Measurements from ENCODE around the gene FAM219B.
A peak's percentile ranks its signal among the peaks of the same experiment; 100 is the strongest.
"Not testable (repeated sequence)": the region's sequence is repeated elsewhere in the genome, so short reads cannot be mapped to it uniquely, and the experiment has no call there.

FAM219B gene, protein sequence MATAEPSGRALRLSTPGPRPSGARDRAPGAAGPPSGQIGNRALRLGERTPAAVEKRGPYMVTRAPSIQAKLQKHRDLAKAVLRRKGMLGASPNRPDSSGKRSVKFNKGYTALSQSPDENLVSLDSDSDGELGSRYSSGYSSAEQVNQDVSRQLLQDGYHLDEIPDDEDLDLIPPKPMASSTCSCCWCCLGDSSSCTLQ

GRCh38 chr15:74906450-74907162 lies at the start of gene FAM219B:
FAM219B (minus strand) TSS chr15:74906851; CDS start chr15:74906800, 51 bp downstream.
- ATAC-seq: peak; percentile 96

DNA sequence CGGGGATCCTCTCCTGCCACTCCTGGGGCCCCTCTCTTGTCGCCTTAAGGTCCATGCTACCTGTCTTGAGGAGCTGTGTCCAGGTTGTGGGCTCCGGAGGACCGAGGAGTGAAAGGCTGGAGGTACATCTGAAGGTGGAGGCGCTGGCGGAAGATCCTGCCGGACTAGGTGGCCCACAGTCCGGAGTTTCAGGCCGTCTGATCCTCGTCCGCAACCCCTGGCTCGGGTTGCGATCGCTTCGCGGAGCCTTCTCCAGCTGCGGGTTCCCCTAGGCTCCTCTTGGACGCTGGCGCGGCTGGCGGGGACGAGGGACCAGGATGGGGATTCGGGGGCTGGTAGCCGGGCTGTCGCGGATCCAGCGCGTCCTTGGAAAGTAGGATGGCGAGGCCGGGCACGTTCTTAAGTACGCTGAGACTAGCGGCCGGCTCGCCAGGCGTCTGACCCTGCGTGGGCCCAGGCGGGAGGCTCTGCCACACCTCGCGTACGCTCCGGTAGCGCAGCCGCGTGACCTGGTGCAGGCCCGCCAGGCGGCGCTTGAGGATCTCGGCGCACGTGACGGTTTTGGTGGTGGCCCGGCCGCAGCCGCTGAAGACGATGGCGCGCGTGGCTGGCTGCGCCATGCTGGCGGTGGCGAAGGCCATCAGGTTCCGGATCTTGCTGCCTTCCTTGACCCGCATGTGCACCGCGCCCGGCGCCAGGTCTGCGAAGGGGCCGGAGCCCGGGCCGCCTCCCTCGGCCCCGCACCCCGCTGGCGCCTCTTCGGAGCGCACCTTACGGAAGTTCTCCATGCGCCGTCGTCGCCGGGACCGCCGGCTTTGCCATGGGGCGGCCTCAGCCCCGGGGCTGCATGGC lies 49.4 kb upstream of the FAM219B start:
- peaks cover 52% of the 10 kb centered on the region for H3K27me3 Mint-ChIP-seq
- H3K4me1 Mint-ChIP-seq: peaks cover 39% of the 10 kb centered on the region
- H3K9me3 Mint-ChIP-seq: no peaks in the 10 kb centered on the region
- H3K27ac Mint-ChIP-seq: no peak overlapping the region
- no peaks in the 10 kb centered on the region for H3K36me3 Mint-ChIP-seq
- peak overlapping the region; percentile 60 for H3K4me3 Mint-ChIP-seq
- peak; percentile 74 for ATAC-seq

More at GRCh38 chr15:74906450-74907162, at the start of gene FAM219B:
- peaks cover 38% of the 10 kb centered on the region for H3K4me1 Mint-ChIP-seq
- peak within 1 kb of the TSS; percentile 96 for H3K4me3 Mint-ChIP-seq
- H3K9me3 Mint-ChIP-seq: no peaks in the 10 kb centered on the region
- peaks cover 22% of the 10 kb centered on the region for H3K36me3 Mint-ChIP-seq
- H3K27ac Mint-ChIP-seq: peak within 1 kb of the TSS; percentile 99
- H3K27me3 Mint-ChIP-seq: no peaks in the 10 kb centered on the region

GRCh38 chr15:74955017-74955416 lies 48.4 kb upstream of the FAM219B start:
- Mint-ChIP-seq H3K36me3 (no peaks in the 10 kb centered on the region), H3K27ac (no peak overlapping the region), H3K9me3 (no peaks in the 10 kb centered on the region), H3K4me1 (peaks cover 39% of the 10 kb centered on the region), H3K4me3 (peak overlapping the region; percentile 10), H3K27me3 (peaks cover 44% of the 10 kb centered on the region)
- ATAC-seq: no peak

DNA sequence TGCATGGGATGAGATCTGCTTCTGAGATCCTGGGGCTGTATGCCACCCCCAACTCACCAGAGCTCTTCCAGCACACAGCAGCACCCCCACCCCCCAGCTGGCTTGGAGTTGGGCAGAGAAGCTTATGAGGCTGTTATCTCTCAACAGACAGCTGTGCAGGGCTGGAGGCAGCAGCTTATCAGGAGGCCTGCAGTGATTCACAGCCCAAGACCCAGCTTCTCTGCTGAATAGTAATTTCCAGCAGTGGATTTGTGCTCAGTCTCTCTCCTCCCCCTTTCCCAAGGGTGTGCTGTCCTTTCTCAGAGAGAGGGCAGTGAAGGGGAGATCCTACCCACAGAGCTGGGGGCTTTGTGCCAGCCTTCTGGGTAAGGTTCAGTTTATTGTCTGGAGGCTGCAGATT lies 47.9 kb upstream of the FAM219B start:
- ATAC-seq: no peak
- Mint-ChIP-seq H3K36me3 (no peaks in the 10 kb centered on the region), H3K27ac (no peak overlapping the region), H3K27me3 (peaks cover 39% of the 10 kb centered on the region), H3K4me1 (peaks cover 36% of the 10 kb centered on the region), H3K4me3 (no peak overlapping the region), H3K9me3 (no peaks in the 10 kb centered on the region)

DNA sequence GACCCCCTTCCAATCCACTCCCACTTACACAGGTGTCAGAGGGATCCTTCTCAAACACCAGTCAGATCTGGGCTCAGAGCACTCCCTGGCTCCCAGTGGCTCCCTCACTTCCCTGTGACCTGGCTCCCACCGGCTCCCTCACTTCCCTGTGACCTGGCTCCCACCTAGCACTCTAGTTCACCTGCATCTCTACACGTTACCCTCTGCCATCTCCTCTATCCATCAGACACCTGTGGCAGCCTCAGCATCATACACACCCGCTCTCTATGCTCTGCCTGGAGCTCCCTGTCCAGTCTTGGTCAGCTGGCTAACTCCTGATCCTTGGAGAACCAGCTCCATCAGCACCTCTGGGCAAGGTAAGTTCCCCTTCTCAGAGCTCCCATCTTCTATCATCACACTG lies 44.4 kb upstream of the FAM219B start:
- H3K27me3 Mint-ChIP-seq: peaks cover 12% of the 10 kb centered on the region
- peaks cover 13% of the 10 kb centered on the region for H3K4me1 Mint-ChIP-seq
- ATAC-seq: no peak
- H3K27ac Mint-ChIP-seq: no peak overlapping the region
- no peaks in the 10 kb centered on the region for H3K9me3 Mint-ChIP-seq
- H3K36me3 Mint-ChIP-seq: no peaks in the 10 kb centered on the region
- no peak overlapping the region for H3K4me3 Mint-ChIP-seq

GRCh38 chr15:74950078-74950908 lies 43.6 kb upstream of the FAM219B start:
- Mint-ChIP-seq H3K4me1 (peaks cover 6% of the 10 kb centered on the region), H3K27ac (no peak overlapping the region)
- peak; percentile 75 for ATAC-seq

GRCh38 chr15:74937590-74938371 lies 31.1 kb upstream of the FAM219B start, which contains the start of gene COX5A:
COX5A (minus strand) TSS chr15:74938073; CDS start chr15:74938014, 59 bp downstream.
- peak within 1 kb of the TSS; percentile 88 for H3K4me3 Mint-ChIP-seq
- no peaks in the 10 kb centered on the region for H3K27me3 Mint-ChIP-seq
- peaks cover 28% of the 10 kb centered on the region for H3K4me1 Mint-ChIP-seq
- peak; percentile 98 for ATAC-seq
- H3K27ac Mint-ChIP-seq: peak within 1 kb of the TSS; percentile 88
- peaks cover 5% of the 10 kb centered on the region for H3K36me3 Mint-ChIP-seq
- H3K9me3 Mint-ChIP-seq: no peaks in the 10 kb centered on the region

More at GRCh38 chr15:74950078-74950908, 43.6 kb upstream of the FAM219B start:
- no peaks in the 10 kb centered on the region for H3K36me3 Mint-ChIP-seq
- no peaks in the 10 kb centered on the region for H3K9me3 Mint-ChIP-seq
- no peak overlapping the region for H3K4me3 Mint-ChIP-seq
- H3K27me3 Mint-ChIP-seq: peaks cover 7% of the 10 kb centered on the region

- H3K27ac Mint-ChIP-seq: peak overlapping the region; percentile 88
- peaks cover 28% of the 10 kb centered on the region for H3K4me1 Mint-ChIP-seq
- H3K9me3 Mint-ChIP-seq: no peaks in the 10 kb centered on the region
- no peaks in the 10 kb centered on the region for H3K27me3 Mint-ChIP-seq
- H3K4me3 Mint-ChIP-seq: peak overlapping the region; percentile 88
- H3K36me3 Mint-ChIP-seq: peaks cover 5% of the 10 kb centered on the region
- no peak for ATAC-seq
Observed at GRCh38 chr15:74937272-74937589, 30.6 kb upstream of the FAM219B start.

- peaks cover 28% of the 10 kb centered on the region for H3K4me1 Mint-ChIP-seq
- not testable (repeated sequence) for H3K27me3 Mint-ChIP-seq, ATAC-seq, H3K9me3 Mint-ChIP-seq
- peaks cover 12% of the 10 kb centered on the region for H3K36me3 Mint-ChIP-seq
- H3K4me3 Mint-ChIP-seq: peak overlapping the region; percentile 33
- peak overlapping the region; percentile 47 for H3K27ac Mint-ChIP-seq
Observed at GRCh38 chr15:74935193-74935592, 28.5 kb upstream of the FAM219B start.

DNA sequence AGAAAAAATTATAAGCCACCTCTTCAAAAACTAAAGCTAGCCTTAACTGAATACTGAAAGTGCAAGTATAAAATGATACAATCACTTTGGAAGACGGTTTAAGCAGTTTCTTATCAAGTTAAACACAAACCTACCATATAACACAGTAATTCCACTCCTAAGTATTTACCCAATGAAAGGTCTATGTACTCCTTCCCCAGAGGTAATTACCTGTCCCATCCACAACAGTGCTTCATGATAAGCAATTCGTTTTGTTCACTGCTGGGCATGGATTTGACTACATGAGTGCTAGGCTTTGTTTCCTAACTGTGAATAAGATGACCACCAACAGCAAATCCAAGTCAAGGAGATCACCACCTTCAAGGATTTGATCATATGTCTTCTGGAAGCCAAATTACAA lies 26.9 kb upstream of the FAM219B start:
- Mint-ChIP-seq H3K27ac (no peak overlapping the region), H3K4me3 (no peak overlapping the region), H3K36me3 (peaks cover 12% of the 10 kb centered on the region), H3K4me1 (peaks cover 28% of the 10 kb centered on the region), H3K27me3 (no peaks in the 10 kb centered on the region), H3K9me3 (no peaks in the 10 kb centered on the region)
- ATAC-seq: no peak

GRCh38 chr15:74928771-74929198 lies 22.1 kb upstream of the FAM219B start:
- no peaks in the 10 kb centered on the region for H3K9me3 Mint-ChIP-seq
- no peak for ATAC-seq
- H3K4me3 Mint-ChIP-seq: no peak overlapping the region
- H3K4me1 Mint-ChIP-seq: peaks cover 6% of the 10 kb centered on the region
- H3K27me3 Mint-ChIP-seq: no peaks in the 10 kb centered on the region
- H3K27ac Mint-ChIP-seq: no peak overlapping the region
- peaks cover 13% of the 10 kb centered on the region for H3K36me3 Mint-ChIP-seq

- no peaks in the 10 kb centered on the region for H3K9me3 Mint-ChIP-seq
- no peaks in the 10 kb centered on the region for H3K27me3 Mint-ChIP-seq
- H3K4me3 Mint-ChIP-seq: no peak overlapping the region
- no peak for ATAC-seq
- H3K36me3 Mint-ChIP-seq: peaks cover 34% of the 10 kb centered on the region
- no peak overlapping the region for H3K27ac Mint-ChIP-seq
- H3K4me1 Mint-ChIP-seq: no peaks in the 10 kb centered on the region
Observed at GRCh38 chr15:74924525-74924924, 17.9 kb upstream of the FAM219B start.

GRCh38 chr15:74920456-74920855 lies 13.8 kb upstream of the FAM219B start:
- no peaks in the 10 kb centered on the region for H3K9me3 Mint-ChIP-seq
- peaks cover 49% of the 10 kb centered on the region for H3K36me3 Mint-ChIP-seq
- no peak for ATAC-seq
- no peak overlapping the region for H3K27ac Mint-ChIP-seq
- H3K27me3 Mint-ChIP-seq: no peaks in the 10 kb centered on the region
- no peak overlapping the region for H3K4me3 Mint-ChIP-seq
- no peaks in the 10 kb centered on the region for H3K4me1 Mint-ChIP-seq

- ATAC-seq: no peak
- Mint-ChIP-seq H3K36me3 (peaks cover 53% of the 10 kb centered on the region), H3K27ac (no peak overlapping the region), H3K4me1 (no peaks in the 10 kb centered on the region), H3K27me3 (no peaks in the 10 kb centered on the region), H3K9me3 (no peaks in the 10 kb centered on the region), H3K4me3 (no peak overlapping the region)
Observed at GRCh38 chr15:74917676-74918075, 11.0 kb upstream of the FAM219B start.
